Measurements from ENCODE around the gene NDUFS7.

DNA sequence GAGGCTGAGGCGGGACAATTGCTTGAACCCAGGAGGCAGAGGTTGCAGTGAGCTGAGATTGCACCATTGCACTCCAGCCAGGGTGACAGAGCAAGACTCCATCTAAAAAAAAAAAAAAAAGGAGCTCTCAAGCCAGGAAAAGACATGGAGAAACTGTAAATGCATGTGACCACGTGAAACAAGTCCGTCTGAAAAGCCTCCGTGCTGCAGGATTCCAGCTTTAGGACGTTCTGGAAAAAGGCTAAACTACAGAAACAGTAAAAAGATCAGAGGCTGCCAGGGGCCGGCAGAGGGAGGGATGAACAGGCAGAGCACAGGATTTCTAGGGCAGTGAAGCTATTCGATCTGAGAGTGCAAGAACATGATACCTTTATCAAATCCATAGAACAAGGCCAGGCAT, 40.7 kb upstream of the NDUFS7 start:
- TF ChIP-seq YY1 (IDR thresholded peaks at IDR 0.05; ENCODE audit: insufficient read depth, insufficient read length): no peak
- TF ChIP-seq ZNF274 (IDR thresholded peaks at IDR 0.05; ENCODE audit: low read depth, low read length): no peak

Data from NT2/D1 (cell line).